Common myeloid progenitor, CD34-positive (primary cell): Measurements from ENCODE around the gene TRAPPC8.

Source experiments
- CTCF ChIA-PET: fragments of 350-600 bp; sonication (Branson Sonifier 250); formaldehyde crosslinking; loops from one replicate; lab custom pipeline; 2021; ENCODE audit warnings: antibody characterized with exemption; lab: Charles Lee
- POLR2A ChIA-PET: fragments of 350-600 bp; sonication (Branson Sonifier 250); formaldehyde crosslinking; loops from one replicate; lab custom pipeline; 2021; ENCODE audit warnings: antibody characterized with exemption; lab: Charles Lee
- DNase-seq, 3 donors: peaks; one replicate each; pipeline versions ENCODE4 v3.0.0 to v3.0.0-alpha.2; 2013
- H3K27ac ChIP-seq, 2 experiments: 1 replicate in 1 of 2; 2 replicates in 1 of 2; pipeline ENCODE4 v1.7.0; 2013; ENCODE audit warnings: inconsistent platforms in 2 of 2, low read length in 2 of 2, mild to moderate bottlenecking in 2 of 2, low read depth in 1 of 2, moderate library complexity in 1 of 2; ENCODE audit not compliant: severe bottlenecking in 2 of 2, insufficient read depth in 1 of 2, poor library complexity in 1 of 2
- H3K27me3 ChIP-seq, 5 experiments: replicated peaks in 2 of 5; 1 replicate in 3 of 5; 2 replicates in 2 of 5; pipeline versions ENCODE4 v1.6.1 to v1.7.0; 2013; ENCODE audit warnings: low read length in 4 of 5, mild to moderate bottlenecking in 2 of 5, moderate library complexity in 2 of 5, inconsistent platforms in 1 of 5; ENCODE audit not compliant: insufficient read depth in 5 of 5, control insufficient read depth in 4 of 5
- H3K36me3 ChIP-seq, 4 experiments: 1 replicate in 2 of 4; 2 replicates in 2 of 4; pipeline versions ENCODE4 v1.6.1 to v1.7.0; 2013; ENCODE audit warnings: low read length in 3 of 4, control low read depth in 1 of 4, mild to moderate bottlenecking in 1 of 4; ENCODE audit not compliant: control insufficient read depth in 4 of 4, insufficient read depth in 4 of 4
- H3K4me1 ChIP-seq, 4 experiments: 1 replicate in 3 of 4; 2 replicates in 1 of 4; pipeline versions ENCODE4 v1.6.1 to v1.7.1; 2013; ENCODE audit warnings: low read length in 3 of 4, mild to moderate bottlenecking in 3 of 4, control low read depth in 1 of 4, inconsistent platforms in 1 of 4, moderate library complexity in 1 of 4; ENCODE audit not compliant: control insufficient read depth in 4 of 4, insufficient read depth in 4 of 4; ENCODE audit errors: control extremely low read depth in 1 of 4
- H3K4me3 ChIP-seq, 7 experiments: 1 replicate in 4 of 7; 2 replicates in 3 of 7; pipeline versions ENCODE4 v1.5.1 to v1.7.0; 2013; ENCODE audit warnings: mild to moderate bottlenecking in 7 of 7, low read length in 6 of 7, moderate library complexity in 6 of 7, inconsistent platforms in 2 of 7, low read depth in 2 of 7, control low read depth in 1 of 7; ENCODE audit not compliant: insufficient read depth in 4 of 7, control insufficient read depth in 1 of 7; ENCODE audit errors: extremely low read depth in 1 of 7
- H3K9me3 ChIP-seq, 5 experiments: 1 replicate in 4 of 5; 2 replicates in 1 of 5; pipeline versions ENCODE4 v1.6.1 to v1.7.1; 2013; ENCODE audit warnings: low read length in 4 of 5, mild to moderate bottlenecking in 2 of 5, inconsistent platforms in 1 of 5, low read depth in 1 of 5, moderate library complexity in 1 of 5; ENCODE audit not compliant: control insufficient read depth in 4 of 5, insufficient read depth in 2 of 5; ENCODE audit errors: control extremely low read depth in 1 of 5
- WGBS: methylation state at CpG from one replicate; pipeline ENCODE4 v1.1.5; 2013; ENCODE audit not compliant: insufficient coverage; 5-methylcytosine and 5-hydroxymethylcytosine counted together

TRAPPC8 gene

DNA sequence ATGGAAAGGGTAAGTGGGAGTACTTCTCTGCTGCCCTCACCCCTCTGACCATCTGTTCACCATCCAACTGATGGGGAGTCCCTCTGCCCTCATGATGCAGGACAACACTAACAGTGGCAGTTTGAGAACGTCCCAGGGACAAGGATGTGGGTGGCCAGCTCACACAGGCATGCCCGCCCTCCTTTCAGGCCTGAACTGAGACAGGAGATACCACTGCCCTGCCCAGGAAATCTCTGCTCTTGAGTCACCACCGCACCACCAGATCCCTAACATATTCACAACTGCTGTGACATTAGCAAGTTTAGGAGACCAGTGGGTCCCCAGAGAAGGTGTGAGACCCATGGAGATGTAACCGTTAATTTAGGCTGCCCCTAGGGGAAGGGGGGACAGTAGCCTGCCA, 66.2 kb downstream of the TRAPPC8 start:
- no peaks in the 10 kb centered on the region for H3K27me3 ChIP-seq
- 100% methylated on average over 1 of the region's 4 CpGs for WGBS
- CTCF ChIA-PET = interaction anchor here (0.6 kb wide), 1 partner anchor 135 kb away, joined by 3 read pairs; no protein-coding TSS in a partner anchor
- no peak for DNase-seq
- no peak overlapping the region for H3K4me3 ChIP-seq
- H3K36me3 ChIP-seq = peaks cover 16 to 76% (median 34%) of the 10 kb centered on the region in 4 experiments
- H3K4me1 ChIP-seq = no peaks in the 10 kb centered on the region
- H3K27ac ChIP-seq = no peak overlapping the region
- POLR2A ChIA-PET = no interaction called here
- peaks cover 2 to 15% (median 6%) of the 10 kb centered on the region in 5 experiments for H3K9me3 ChIP-seq

DNA sequence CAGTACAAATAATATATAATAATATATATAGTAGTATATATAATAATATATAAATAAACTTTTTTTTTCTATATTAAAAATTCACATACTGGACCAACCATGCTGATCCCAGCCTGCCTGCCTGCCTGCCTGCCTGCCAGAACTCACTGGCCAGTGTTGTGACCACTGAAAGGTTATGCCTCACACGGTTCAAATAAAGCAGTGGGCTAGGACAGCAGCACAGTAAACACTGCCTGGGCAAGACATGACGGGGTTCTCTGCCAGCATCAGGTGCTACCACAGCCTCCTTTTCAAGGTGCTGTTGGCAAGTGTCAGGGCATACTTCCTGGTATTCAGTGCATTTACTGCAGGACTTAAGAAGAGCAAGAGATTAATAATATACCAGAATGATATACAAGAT, 67.6 kb downstream of the TRAPPC8 start:
- WGBS = 100% methylated on average over 1 of the region's 2 CpGs
- Histone ChIP-seq H3K4me1 (no peaks in the 10 kb centered on the region), H3K4me3 (no peak overlapping the region), H3K27me3 (no peaks in the 10 kb centered on the region), H3K27ac (no peak overlapping the region), H3K9me3 (peaks cover 0 to 7% (median under 1%) of the 10 kb centered on the region in 5 experiments), H3K36me3 (peaks cover 14 to 71% (median 34%) of the 10 kb centered on the region in 4 experiments)
- ChIA-PET POLR2A (no interaction called here), CTCF (no interaction called here)
- no peak for DNase-seq

DNA sequence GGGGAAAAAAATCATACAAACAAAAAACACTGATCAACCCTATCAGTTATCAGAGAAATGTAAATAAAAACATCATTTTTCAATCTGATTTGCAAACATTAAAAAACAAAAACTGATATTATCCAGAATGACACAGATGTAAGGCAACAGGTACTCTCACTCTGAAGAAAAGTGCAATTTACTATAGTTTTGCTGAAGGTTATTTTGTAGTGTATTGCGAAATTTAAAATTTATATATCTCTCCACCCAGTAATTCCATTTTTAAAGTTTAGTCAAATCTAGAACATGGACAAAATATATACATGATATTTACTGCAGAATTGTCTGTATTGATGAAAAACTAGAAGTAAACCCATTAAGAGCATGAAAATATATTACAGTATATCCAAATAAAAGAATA, 79.8 kb downstream of the TRAPPC8 start:
- Histone ChIP-seq H3K4me1 (peaks cover 0 to 3% (median under 1%) of the 10 kb centered on the region in 4 experiments), H3K27ac (no peak overlapping the region), H3K27me3 (no peaks in the 10 kb centered on the region), H3K36me3 (peaks cover 9 to 38% (median 18%) of the 10 kb centered on the region in 4 experiments), H3K4me3 (no peak overlapping the region), H3K9me3 (no peaks in the 10 kb centered on the region)
- POLR2A ChIA-PET = no interaction called here
- DNase-seq = no peak
- CTCF ChIA-PET = no interaction called here
- no CpG with 5 or more reads among the region's 1 CpG for WGBS

DNA sequence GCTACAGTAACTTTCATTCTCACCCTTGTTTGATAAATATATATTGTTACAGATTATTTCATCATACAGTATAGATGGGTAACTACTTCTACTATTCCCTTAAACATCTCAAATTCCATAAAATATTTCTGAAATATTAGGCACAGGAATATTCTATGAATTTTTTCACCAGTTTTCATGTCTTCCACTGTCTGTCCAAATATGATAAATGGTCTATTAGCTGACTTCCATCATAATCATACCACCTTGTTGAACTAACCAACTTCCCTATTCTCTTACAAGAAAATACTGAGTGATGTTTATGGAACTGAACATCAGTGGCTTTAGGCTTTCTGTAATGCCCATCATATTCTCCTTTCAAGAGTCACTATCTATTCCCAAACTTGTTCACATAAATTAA, 82.4 kb downstream of the TRAPPC8 start:
- H3K27me3 ChIP-seq = no peaks in the 10 kb centered on the region
- ChIA-PET POLR2A (interaction anchor here (0.6 to 0.7 kb wide), 3 partner anchors 33 to 188 kb away, joined by 3 to 6 read pairs (median 4); no protein-coding TSS in a partner anchor), CTCF (interaction anchor here (0.6 to 2.0 kb wide), 4 partner anchors 10 to 305 kb away, joined by 3 to 7 read pairs (median 3); no protein-coding TSS in a partner anchor)
- DNase-seq = peak in 2 of 3 donors; percentile 20 to 43
- H3K4me3 ChIP-seq = no peak overlapping the region
- H3K9me3 ChIP-seq = no peaks in the 10 kb centered on the region
- no peak overlapping the region for H3K27ac ChIP-seq
- H3K4me1 ChIP-seq = peaks cover 0 to 11% (median 7%) of the 10 kb centered on the region in 4 experiments
- peaks cover 6 to 27% (median 17%) of the 10 kb centered on the region in 4 experiments for H3K36me3 ChIP-seq

DNA sequence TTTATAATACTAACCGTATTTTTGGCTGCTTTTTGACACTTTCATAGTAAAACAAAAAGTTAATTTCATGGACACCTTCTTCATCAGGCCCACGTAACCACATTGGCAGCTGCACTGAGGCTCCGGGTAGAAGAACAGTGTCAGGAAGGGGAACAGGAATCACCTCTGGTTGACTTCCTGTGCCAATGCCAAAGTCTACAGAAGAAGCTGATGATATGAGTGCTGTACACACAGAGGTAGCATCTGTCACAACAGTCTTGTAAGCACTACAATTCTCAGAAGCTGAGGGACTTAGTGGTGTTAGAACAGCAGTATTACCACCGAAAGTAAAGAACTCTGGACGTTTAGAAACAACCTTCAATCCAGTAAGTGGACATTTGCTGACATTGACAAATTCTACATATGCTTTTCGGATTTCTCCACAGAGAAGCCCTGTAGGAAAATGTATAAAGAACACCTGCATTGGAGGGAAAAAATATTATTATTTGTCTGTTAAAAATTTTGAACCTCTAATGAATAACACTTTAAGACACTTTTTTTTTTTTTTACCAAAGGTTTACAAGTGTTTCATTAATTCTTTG, 85.3 kb downstream of the TRAPPC8 start:
- CTCF ChIA-PET = interaction anchor here (0.9 to 1.7 kb wide), 3 partner anchors 10 to 305 kb away, joined by 3 to 4 read pairs (median 3); partner anchors contain the start of gene RNF125
- POLR2A ChIA-PET = interaction anchor here (0.9 kb wide), 1 partner anchor 11 kb away, joined by 3 read pairs; no protein-coding TSS in a partner anchor

DNA sequence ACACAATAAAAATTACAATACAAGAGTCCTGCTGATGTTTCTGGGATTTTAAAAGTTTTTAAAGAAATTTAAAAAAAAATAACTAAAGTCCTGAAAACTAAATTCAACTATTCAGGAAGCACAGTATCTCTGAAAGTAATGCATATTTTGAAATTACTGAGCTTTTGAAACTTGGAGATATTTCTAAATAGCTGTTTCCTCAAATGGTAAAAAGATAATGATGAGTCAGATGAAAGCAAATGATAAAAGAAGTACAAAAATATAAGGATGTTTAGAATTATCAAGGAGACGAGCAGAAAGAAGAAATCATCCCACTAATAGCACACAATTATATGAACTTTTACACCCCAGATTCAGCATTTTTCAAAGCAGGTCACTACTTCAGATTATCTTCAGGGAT, 92.1 kb downstream of the TRAPPC8 start:
- POLR2A ChIA-PET = no interaction called here
- WGBS = no CpG with 5 or more reads among the region's 1 CpG
- CTCF ChIA-PET = interaction anchor here (0.7 to 1.0 kb wide), 2 partner anchors 54 to 294 kb away, joined by 3 read pairs; no protein-coding TSS in a partner anchor
- DNase-seq = no peak
- H3K4me3 ChIP-seq = no peak overlapping the region
- peaks cover 15 to 64% (median 30%) of the 10 kb centered on the region in 4 experiments for H3K36me3 ChIP-seq
- no peaks in the 10 kb centered on the region for H3K27me3 ChIP-seq
- H3K4me1 ChIP-seq = no peaks in the 10 kb centered on the region
- no peak overlapping the region for H3K27ac ChIP-seq
- H3K9me3 ChIP-seq = no peaks in the 10 kb centered on the region

More for the DNA sequence above, 85.3 kb downstream of the TRAPPC8 start:
- WGBS = 0% methylated on average over 1 of the region's 6 CpGs
- Histone ChIP-seq H3K36me3 (peaks cover 6 to 38% (median 18%) of the 10 kb centered on the region in 4 experiments), H3K27ac (peak overlapping the region in 1 of 2 experiments; percentile 56), H3K4me1 (peaks cover 0 to 11% (median 7%) of the 10 kb centered on the region in 4 experiments), H3K27me3 (no peaks in the 10 kb centered on the region), H3K9me3 (no peaks in the 10 kb centered on the region), H3K4me3 (peak overlapping the region in 2 of 7 experiments; percentile 23 to 34)
- peak; percentile 15 to 87 (median 79) for DNase-seq

DNA sequence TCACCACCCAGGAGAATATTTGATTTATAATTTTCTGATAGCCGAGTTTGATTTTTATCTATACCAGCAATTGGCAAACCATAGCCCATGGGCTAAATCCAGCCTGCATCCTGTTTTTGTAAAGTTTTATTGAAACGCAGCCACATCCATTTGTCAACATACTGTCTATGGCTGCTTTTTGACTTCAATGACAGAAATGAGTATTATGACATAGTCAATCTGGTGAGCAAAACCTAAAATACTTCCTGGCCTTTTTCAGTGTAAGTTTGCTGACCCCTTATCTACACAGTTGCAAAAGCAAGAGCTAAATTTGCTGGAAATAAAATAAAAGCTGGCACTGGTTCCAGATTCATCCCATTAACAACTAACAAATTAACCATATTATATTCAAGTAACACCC, 102.4 kb downstream of the TRAPPC8 start:
- CTCF ChIA-PET = interaction anchor here (1.2 kb wide), 1 partner anchor 25 kb away, joined by 3 read pairs; no protein-coding TSS in a partner anchor
- WGBS = 100% methylated on average over 1 of the region's 2 CpGs
- H3K4me3 ChIP-seq = no peak overlapping the region
- peaks cover 13 to 54% (median 32%) of the 10 kb centered on the region in 4 experiments for H3K36me3 ChIP-seq
- H3K9me3 ChIP-seq = no peaks in the 10 kb centered on the region
- POLR2A ChIA-PET = no interaction called here
- no peak for DNase-seq
- H3K27me3 ChIP-seq = no peaks in the 10 kb centered on the region
- no peaks in the 10 kb centered on the region for H3K4me1 ChIP-seq
- H3K27ac ChIP-seq = no peak overlapping the region
